Mononuclear cell (primary cell): ENCODE measurements around the gene SSTR3. TPM values are rescaled to one million over a fixed set of nuclear protein-coding genes. Genes with fewer than 3 reads are reported as not detected.
"Not testable (repeated sequence)": the region's sequence is repeated elsewhere in the genome, so short reads cannot be mapped to it uniquely, and the experiment has no call there.

ENCODE experiments used
- H3K27me3 ChIP-seq: 2 replicates; pipeline ENCODE4 v1.6.0; 2011; ENCODE audit warnings: low read length, control low read depth; ENCODE audit not compliant: insufficient read depth
- H3K4me1 ChIP-seq: 2 replicates; pipeline ENCODE4 v1.5.1; 2011; ENCODE audit warnings: mild to moderate bottlenecking, low read length, control low read depth; ENCODE audit not compliant: insufficient read depth
- H3K4me3 ChIP-seq: 2 replicates; pipeline ENCODE4 v1.5.1; 2011; ENCODE audit warnings: mild to moderate bottlenecking, low read length, moderate library complexity
- H3K9me3 ChIP-seq: 2 replicates; pipeline ENCODE4 v1.5.1; 2011; ENCODE audit warnings: low read depth, mild to moderate bottlenecking, control low read depth, low read length
- total RNA-seq: library from RNA; depleted of rRNA; stranded (reverse); fragments of >200 nt; gene quantifications from one replicate; pipeline ENCODE4 v1.2.3, GENCODE V29; 2012

SSTR3 gene
- total RNA-seq, 1 donor, result 2.4 TPM

GRCh38 chr22:37234736-37235711 lies 22.7 kb upstream of the SSTR3 start:
- Histone ChIP-seq H3K4me3 (no peak overlapping the region), H3K27me3 (no peaks in the 10 kb centered on the region), H3K4me1 (peaks cover 99% of the 10 kb centered on the region), H3K9me3 (no peaks in the 10 kb centered on the region)

- no peak overlapping the region for H3K4me3 ChIP-seq
- no peaks in the 10 kb centered on the region for H3K27me3 ChIP-seq
- H3K4me1 ChIP-seq, result peaks cover 99% of the 10 kb centered on the region
- no peaks in the 10 kb centered on the region for H3K9me3 ChIP-seq
Measured at GRCh38 chr22:37233751-37234631, 21.7 kb upstream of the SSTR3 start.

- H3K4me1 ChIP-seq, result peaks cover 99% of the 10 kb centered on the region
- not testable (repeated sequence) for H3K4me3 ChIP-seq, H3K9me3 ChIP-seq, H3K27me3 ChIP-seq
Measured at GRCh38 chr22:37233371-37233750, 21.1 kb upstream of the SSTR3 start.

GRCh38 chr22:37232140-37232998 lies 20.1 kb upstream of the SSTR3 start:
- no peak overlapping the region for H3K4me3 ChIP-seq
- H3K9me3 ChIP-seq, result no peaks in the 10 kb centered on the region

GRCh38 chr22:37231406-37232139 lies 19.3 kb upstream of the SSTR3 start:
- Histone ChIP-seq H3K4me1 (peaks cover 93% of the 10 kb centered on the region), H3K4me3 (no peak overlapping the region), H3K27me3 (no peaks in the 10 kb centered on the region), H3K9me3 (no peaks in the 10 kb centered on the region)

More at GRCh38 chr22:37232140-37232998, 20.1 kb upstream of the SSTR3 start:
- Histone ChIP-seq H3K4me1 (peaks cover 99% of the 10 kb centered on the region), H3K27me3 (no peaks in the 10 kb centered on the region)

GRCh38 chr22:37230673-37231405 lies 18.6 kb upstream of the SSTR3 start:
- Histone ChIP-seq H3K4me1 (peaks cover 93% of the 10 kb centered on the region), H3K27me3 (no peaks in the 10 kb centered on the region), H3K9me3 (no peaks in the 10 kb centered on the region), H3K4me3 (no peak overlapping the region)

GRCh38 chr22:37229805-37230672 lies 17.8 kb upstream of the SSTR3 start:
- Histone ChIP-seq H3K4me3 (no peak overlapping the region), H3K9me3 (no peaks in the 10 kb centered on the region), H3K27me3 (no peaks in the 10 kb centered on the region), H3K4me1 (peaks cover 93% of the 10 kb centered on the region)

GRCh38 chr22:37229012-37229804 lies 16.9 kb upstream of the SSTR3 start:
- H3K4me3 ChIP-seq, result no peak overlapping the region
- no peaks in the 10 kb centered on the region for H3K9me3 ChIP-seq
- H3K27me3 ChIP-seq, result no peaks in the 10 kb centered on the region
- H3K4me1 ChIP-seq, result peaks cover 93% of the 10 kb centered on the region

- Histone ChIP-seq H3K27me3 (no peaks in the 10 kb centered on the region), H3K4me1 (peaks cover 93% of the 10 kb centered on the region), H3K4me3 (no peak overlapping the region), H3K9me3 (no peaks in the 10 kb centered on the region)
Measured at GRCh38 chr22:37228106-37229011, 16.1 kb upstream of the SSTR3 start.

GRCh38 chr22:37226514-37226913 lies 14.2 kb upstream of the SSTR3 start:
- H3K4me3 ChIP-seq, result no peak overlapping the region
- H3K9me3 ChIP-seq, result no peaks in the 10 kb centered on the region
- H3K27me3 ChIP-seq, result no peaks in the 10 kb centered on the region
- peaks cover 93% of the 10 kb centered on the region for H3K4me1 ChIP-seq

- Histone ChIP-seq H3K27me3 (no peaks in the 10 kb centered on the region), H3K9me3 (no peaks in the 10 kb centered on the region), H3K4me1 (peaks cover 93% of the 10 kb centered on the region), H3K4me3 (no peak overlapping the region)
Measured at GRCh38 chr22:37226087-37226486, 13.8 kb upstream of the SSTR3 start.
